MM.1S (cell line): ENCODE measurements around the gene WDR3.

Experiments
- EZH2 ChIP-seq: fragments of 300-600 bp; sonication (generic); optimal IDR thresholded peaks from 2 replicates; pipeline ENCODE3; 2017; ENCODE audit warnings: low read depth, mild to moderate bottlenecking, antibody characterized with exemption, low read length, mixed read lengths
- TF ChIP-seq, protein P1 (sequence below): fragments of 300-600 bp; sonication (generic); IDR thresholded peaks from 2 replicates; pipeline ENCODE4 v1.5.1; 2016; ENCODE audit warnings: antibody characterized with exemption, low read length, mixed read lengths

- no peak for TF ChIP-seq EZH2
- TF ChIP-seq, protein P1, sequence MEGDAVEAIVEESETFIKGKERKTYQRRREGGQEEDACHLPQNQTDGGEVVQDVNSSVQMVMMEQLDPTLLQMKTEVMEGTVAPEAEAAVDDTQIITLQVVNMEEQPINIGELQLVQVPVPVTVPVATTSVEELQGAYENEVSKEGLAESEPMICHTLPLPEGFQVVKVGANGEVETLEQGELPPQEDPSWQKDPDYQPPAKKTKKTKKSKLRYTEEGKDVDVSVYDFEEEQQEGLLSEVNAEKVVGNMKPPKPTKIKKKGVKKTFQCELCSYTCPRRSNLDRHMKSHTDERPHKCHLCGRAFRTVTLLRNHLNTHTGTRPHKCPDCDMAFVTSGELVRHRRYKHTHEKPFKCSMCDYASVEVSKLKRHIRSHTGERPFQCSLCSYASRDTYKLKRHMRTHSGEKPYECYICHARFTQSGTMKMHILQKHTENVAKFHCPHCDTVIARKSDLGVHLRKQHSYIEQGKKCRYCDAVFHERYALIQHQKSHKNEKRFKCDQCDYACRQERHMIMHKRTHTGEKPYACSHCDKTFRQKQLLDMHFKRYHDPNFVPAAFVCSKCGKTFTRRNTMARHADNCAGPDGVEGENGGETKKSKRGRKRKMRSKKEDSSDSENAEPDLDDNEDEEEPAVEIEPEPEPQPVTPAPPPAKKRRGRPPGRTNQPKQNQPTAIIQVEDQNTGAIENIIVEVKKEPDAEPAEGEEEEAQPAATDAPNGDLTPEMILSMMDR = no peak
These were observed 84.4 kb downstream of the WDR3 start for GRCh38 chr1:118013938-118014337.
